ENCODE results near the gene NLRP13. TPM values are rescaled to one million over a fixed set of nuclear protein-coding genes. Genes with fewer than 3 reads are reported as not detected.

Gene NLRP13
- total RNA-seq, 1 donor from 2014 or later, result not detected

DNA sequence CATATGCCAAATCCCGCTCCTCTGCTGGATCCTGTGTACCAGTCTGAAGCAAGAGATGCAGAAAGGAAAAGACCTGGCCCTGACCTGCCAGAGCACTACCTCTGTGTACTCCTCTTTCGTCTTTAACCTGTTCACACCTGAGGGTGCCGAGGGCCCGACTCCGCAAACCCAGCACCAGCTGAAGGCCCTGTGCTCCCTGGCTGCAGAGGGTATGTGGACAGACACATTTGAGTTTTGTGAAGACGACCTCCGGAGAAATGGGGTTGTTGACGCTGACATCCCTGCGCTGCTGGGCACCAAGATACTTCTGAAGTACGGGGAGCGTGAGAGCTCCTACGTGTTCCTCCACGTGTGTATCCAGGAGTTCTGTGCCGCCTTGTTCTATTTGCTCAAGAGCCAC lies 73.7 kb downstream of the NLRP13 start:
- H3K4me2 ChIP-seq, result no peak overlapping the region
- no peak overlapping the region for H3K4me3 Mint-ChIP-seq
- H3K4me1 ChIP-seq, result no peaks in the 10 kb centered on the region
- H3K27me3 Mint-ChIP-seq (ENCODE audit: insufficient read depth, low read depth), result peaks cover 5% of the 10 kb centered on the region
- H3K79me2 ChIP-seq (ENCODE audit: low read depth), result no peaks in the 10 kb centered on the region
- no peak overlapping the region for H3K9ac ChIP-seq
- no peaks in the 10 kb centered on the region for H3F3A ChIP-seq (ENCODE audit: low read depth)
- no peak for DNase-seq (ENCODE audit: low spot score)
- peaks cover 51% of the 10 kb centered on the region for H3K9me3 Mint-ChIP-seq
- no peaks in the 10 kb centered on the region for H3K36me3 Mint-ChIP-seq
- no peak overlapping the region for H3K4me3 ChIP-seq
- no peak overlapping the region for H3K27ac Mint-ChIP-seq
- no peak overlapping the region for H3K27ac ChIP-seq
- H3K36me3 ChIP-seq, result no peaks in the 10 kb centered on the region
- no peaks in the 10 kb centered on the region for H3K9me3 ChIP-seq (ENCODE audit: low read depth)
- TF ChIP-seq EZH2phosphoT487 (IDR thresholded peaks at IDR 0.05) (no peak), EZH2 (IDR thresholded peaks at IDR 0.05) (no peak), CTCF (IDR thresholded peaks at IDR 0.05) (no peak)
- H4K20me1 ChIP-seq (ENCODE audit: low read depth), result no peaks in the 10 kb centered on the region
- no peaks in the 10 kb centered on the region for H3K4me1 Mint-ChIP-seq
- H3K27me3 ChIP-seq, result no peaks in the 10 kb centered on the region
- H2AFZ ChIP-seq (replicated peaks), result no peak overlapping the region

- Mint-ChIP-seq H3K4me3 (no peak overlapping the region), H3K27ac (no peak overlapping the region), H3K4me1 (no peaks in the 10 kb centered on the region), H3K9me3 (peaks cover 51% of the 10 kb centered on the region), H3K36me3 (no peaks in the 10 kb centered on the region), H3K27me3 (ENCODE audit: insufficient read depth, low read depth) (peaks cover 2% of the 10 kb centered on the region)
- H3K4me1 ChIP-seq, result no peaks in the 10 kb centered on the region
- no peak overlapping the region for H3K9ac ChIP-seq
- H3K27me3 ChIP-seq, result no peaks in the 10 kb centered on the region
- H3K36me3 ChIP-seq, result no peaks in the 10 kb centered on the region
- H4K20me1 ChIP-seq (ENCODE audit: low read depth), result no peaks in the 10 kb centered on the region
- TF ChIP-seq CTCF (IDR thresholded peaks at IDR 0.05) (no peak), EZH2phosphoT487 (IDR thresholded peaks at IDR 0.05) (no peak), EZH2 (IDR thresholded peaks at IDR 0.05) (no peak)
- no peaks in the 10 kb centered on the region for H3F3A ChIP-seq (ENCODE audit: low read depth)
- H3K27ac ChIP-seq, result no peak overlapping the region
- DNase-seq (ENCODE audit: low spot score), result no peak
- no peak overlapping the region for H2AFZ ChIP-seq (replicated peaks)
- no peak overlapping the region for H3K4me2 ChIP-seq
- no peaks in the 10 kb centered on the region for H3K79me2 ChIP-seq (ENCODE audit: low read depth)
- H3K9me3 ChIP-seq (ENCODE audit: low read depth), result peaks cover under 1% of the 10 kb centered on the region
- no peak overlapping the region for H3K4me3 ChIP-seq
Observed at GRCh38 chr19:55857974-55858373, 74.2 kb downstream of the NLRP13 start.

DNA sequence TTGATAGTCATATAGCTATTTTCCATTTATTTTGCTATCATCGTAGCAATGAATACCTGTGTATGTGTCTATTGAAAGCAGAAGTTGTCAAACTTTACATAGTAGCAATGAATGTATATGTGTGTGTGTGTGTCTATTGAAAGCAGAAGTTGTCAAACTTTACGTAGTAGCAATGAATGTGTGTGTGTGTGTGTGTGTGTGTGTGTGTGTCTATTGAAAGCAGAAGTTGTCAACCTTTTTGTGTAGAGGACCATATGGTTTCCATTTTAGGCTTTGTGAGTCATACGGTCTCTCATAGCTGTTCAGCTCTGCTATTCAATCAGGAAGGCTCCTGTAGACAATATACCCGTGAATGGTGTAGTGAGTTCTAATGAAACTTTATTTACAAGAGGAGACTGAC lies 75.0 kb downstream of the NLRP13 start:
- no peak for TF ChIP-seq EZH2phosphoT487 (IDR thresholded peaks at IDR 0.05)
- TF ChIP-seq CTCF (IDR thresholded peaks at IDR 0.05), result no peak
- no peak for TF ChIP-seq EZH2 (IDR thresholded peaks at IDR 0.05)
- Histone ChIP-seq H4K20me1 (ENCODE audit: low read depth) (no peaks in the 10 kb centered on the region), H3K9me3 (ENCODE audit: low read depth) (peaks cover 5% of the 10 kb centered on the region), H3K4me1 (no peaks in the 10 kb centered on the region), H3K36me3 (no peaks in the 10 kb centered on the region), H3K4me2 (no peak overlapping the region), H3K27me3 (no peaks in the 10 kb centered on the region), H3K9ac (no peak overlapping the region), H2AFZ (replicated peaks) (no peak overlapping the region), H3K27ac (no peak overlapping the region), H3F3A (ENCODE audit: low read depth) (no peaks in the 10 kb centered on the region), H3K4me3 (no peak overlapping the region), H3K79me2 (ENCODE audit: low read depth) (no peaks in the 10 kb centered on the region)
- Mint-ChIP-seq H3K27ac (no peak overlapping the region), H3K4me1 (no peaks in the 10 kb centered on the region), H3K27me3 (ENCODE audit: insufficient read depth, low read depth) (peaks cover 2% of the 10 kb centered on the region), H3K4me3 (no peak overlapping the region), H3K36me3 (no peaks in the 10 kb centered on the region), H3K9me3 (peaks cover 53% of the 10 kb centered on the region)
- no peak for DNase-seq (ENCODE audit: low spot score)
